ENCODE measurements around the gene RUSF1. TPM values are rescaled to one million over a fixed set of nuclear protein-coding genes. Genes with fewer than 3 reads are reported as not detected.

The RUSF1 gene
- total and polyA plus RNA-seq, 9 of the 15 experiments (the other 6 are each of a cell fraction or from before 2014, with no cell fraction given): 0.80 to 52.8 (median 27.6) TPM

DNA sequence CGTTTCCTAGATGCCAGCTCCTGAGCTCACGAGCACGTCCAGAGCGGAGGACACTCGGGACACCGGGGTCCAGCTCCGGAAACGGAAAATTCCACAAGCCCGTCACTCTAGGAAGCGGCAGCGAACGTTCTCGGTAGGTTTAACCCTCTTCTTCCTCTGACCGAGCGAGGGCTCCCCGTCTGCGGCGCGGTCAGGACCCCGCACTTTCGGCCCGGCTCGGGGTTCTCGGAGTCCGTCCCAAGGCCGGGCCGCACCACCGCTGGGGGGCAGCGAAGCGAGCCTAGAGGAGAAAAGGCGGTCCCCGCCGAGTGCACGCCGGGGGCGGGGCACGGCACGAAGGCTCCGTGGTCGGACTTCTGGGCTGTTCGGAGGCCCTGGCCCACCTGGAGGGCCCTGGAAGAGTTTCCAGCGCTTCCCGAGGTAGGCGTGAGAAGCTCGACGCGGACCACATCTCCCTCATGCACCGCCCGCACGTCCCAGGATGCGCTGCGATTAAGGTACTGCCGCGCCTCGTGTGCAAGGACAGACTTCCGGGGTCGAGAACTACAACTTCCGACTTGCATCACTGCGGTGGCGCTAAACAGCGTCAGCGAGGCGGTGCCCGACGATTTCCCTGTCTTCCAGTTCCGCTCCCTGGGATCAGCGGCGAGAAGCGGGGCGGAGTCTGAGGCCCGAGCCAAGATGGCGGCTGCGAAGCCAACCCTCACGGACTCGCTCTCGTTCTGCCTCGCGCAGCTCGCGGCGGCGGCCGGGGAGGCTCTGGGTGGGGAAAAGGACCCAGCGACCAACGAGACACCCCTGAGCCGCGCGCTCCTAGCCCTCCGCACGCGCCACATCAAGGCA, 49.1 kb downstream of the RUSF1 start, which contains the start of gene ARMC5 (continued):
- TF ChIP-seq USF2 (CRISPR knock-in tag; IDR thresholded peaks at IDR 0.05) (no peak), ZSCAN32 (CRISPR knock-in tag; IDR thresholded peaks at IDR 0.05) (0 out of 2 replicates have a peak, but pooled peaks have one; percentile 45), TOE1 (IDR thresholded peaks at IDR 0.05; ENCODE audit: borderline replicate concordance) (peak; percentile 78), TOE1 (CRISPR knock-in tag; IDR thresholded peaks at IDR 0.05; ENCODE audit: borderline replicate concordance, low read depth) (no peak), PHB2 (IDR thresholded peaks at IDR 0.05; ENCODE audit: low read depth) (no peak), PTRF (tag; IDR thresholded peaks at IDR 0.05) (no peak), DACH1 (IDR thresholded peaks at IDR 0.05; ENCODE audit: partially characterized antibody) (no peak), ZBTB7A (IDR thresholded peaks at IDR 0.05; ENCODE audit: borderline replicate concordance, control insufficient read depth, low read depth, low read length) (peak; percentile 58), FOXK1 (CRISPR knock-in tag; IDR thresholded peaks at IDR 0.05; ENCODE audit: borderline replicate concordance) (0 out of 2 replicates have a peak, but pooled peaks have one; percentile 62), GABPA (tag; conservative IDR thresholded peaks at IDR 0.05; ENCODE audit: low read depth) (peak; percentile 95), ATF3 (IDR thresholded peaks at IDR 0.05) (peak; percentile 89), ATF3 (CRISPR knock-in tag; conservative IDR thresholded peaks at IDR 0.05) (peak; percentile 81), ZHX1 (conservative IDR thresholded peaks at IDR 0.05; ENCODE audit: low read length) (no peak)
- TF ChIP-seq, protein P1, sequence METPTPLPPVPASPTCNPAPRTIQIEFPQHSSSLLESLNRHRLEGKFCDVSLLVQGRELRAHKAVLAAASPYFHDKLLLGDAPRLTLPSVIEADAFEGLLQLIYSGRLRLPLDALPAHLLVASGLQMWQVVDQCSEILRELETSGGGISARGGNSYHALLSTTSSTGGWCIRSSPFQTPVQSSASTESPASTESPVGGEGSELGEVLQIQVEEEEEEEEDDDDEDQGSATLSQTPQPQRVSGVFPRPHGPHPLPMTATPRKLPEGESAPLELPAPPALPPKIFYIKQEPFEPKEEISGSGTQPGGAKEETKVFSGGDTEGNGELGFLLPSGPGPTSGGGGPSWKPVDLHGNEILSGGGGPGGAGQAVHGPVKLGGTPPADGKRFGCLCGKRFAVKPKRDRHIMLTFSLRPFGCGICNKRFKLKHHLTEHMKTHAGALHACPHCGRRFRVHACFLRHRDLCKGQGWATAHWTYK (CRISPR knock-in tag; IDR thresholded peaks at IDR 0.05): peak; percentile 74
- TF ChIP-seq, protein P2, sequence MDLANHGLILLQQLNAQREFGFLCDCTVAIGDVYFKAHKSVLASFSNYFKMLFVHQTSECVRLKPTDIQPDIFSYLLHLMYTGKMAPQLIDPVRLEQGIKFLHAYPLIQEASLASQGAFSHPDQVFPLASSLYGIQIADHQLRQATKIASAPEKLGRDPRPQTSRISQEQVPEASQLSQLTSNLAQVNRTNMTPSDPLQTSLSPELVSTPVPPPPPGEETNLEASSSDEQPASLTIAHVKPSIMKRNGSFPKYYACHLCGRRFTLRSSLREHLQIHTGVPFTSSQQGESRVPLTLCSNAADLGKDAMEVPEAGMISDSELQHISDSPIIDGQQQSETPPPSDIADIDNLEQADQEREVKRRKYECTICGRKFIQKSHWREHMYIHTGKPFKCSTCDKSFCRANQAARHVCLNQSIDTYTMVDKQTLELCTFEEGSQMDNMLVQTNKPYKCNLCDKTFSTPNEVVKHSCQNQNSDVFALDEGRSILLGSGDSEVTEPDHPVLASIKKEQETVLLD (IDR thresholded peaks at IDR 0.05): peak; percentile 10; the same call in 1 of the 2 replicates
- TF ChIP-seq, protein P3, sequence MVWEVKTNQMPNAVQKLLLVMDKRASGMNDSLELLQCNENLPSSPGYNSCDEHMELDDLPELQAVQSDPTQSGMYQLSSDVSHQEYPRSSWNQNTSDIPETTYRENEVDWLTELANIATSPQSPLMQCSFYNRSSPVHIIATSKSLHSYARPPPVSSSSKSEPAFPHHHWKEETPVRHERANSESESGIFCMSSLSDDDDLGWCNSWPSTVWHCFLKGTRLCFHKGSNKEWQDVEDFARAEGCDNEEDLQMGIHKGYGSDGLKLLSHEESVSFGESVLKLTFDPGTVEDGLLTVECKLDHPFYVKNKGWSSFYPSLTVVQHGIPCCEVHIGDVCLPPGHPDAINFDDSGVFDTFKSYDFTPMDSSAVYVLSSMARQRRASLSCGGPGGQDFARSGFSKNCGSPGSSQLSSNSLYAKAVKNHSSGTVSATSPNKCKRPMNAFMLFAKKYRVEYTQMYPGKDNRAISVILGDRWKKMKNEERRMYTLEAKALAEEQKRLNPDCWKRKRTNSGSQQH (CRISPR knock-in tag; IDR thresholded peaks at IDR 0.05): peak; percentile 86; the same call in 1 of the 2 replicates

All from K562 (cell line).